ENCODE data around the gene BICD1. TPM values are rescaled to one million over a fixed set of nuclear protein-coding genes. Genes with fewer than 3 reads are reported as not detected.

BICD1 gene
- polyA plus RNA-seq, 2 of the 4 experiments (the other 2 are of a cell fraction), result 13.0 to 24.3 TPM

GRCh38 chr12:32171211-32171610 is 64.6 kb downstream of the BICD1 start:
- ChIA-PET CTCF (interaction anchor here (1.3 to 1.6 kb wide), 2 partner anchors 9 to 110 kb away, joined by 3 to 4 read pairs; no protein-coding TSS in a partner anchor), POLR2A (no interaction called here)
- Histone ChIP-seq H3K27ac (no peak overlapping the region), H3K9me3 (no peaks in the 10 kb centered on the region), H3K4me3 (no peak overlapping the region), H3K4me1 (no peaks in the 10 kb centered on the region), H3K4me2 (no peak overlapping the region)
- FAIRE-seq, result no peak
- no peak for TF ChIP-seq SREBF2 (IDR thresholded peaks at IDR 0.05)
- no peak for TF ChIP-seq MYC (IDR thresholded peaks at IDR 0.05; ENCODE audit: borderline replicate concordance, low read length)
- TF ChIP-seq FOXS1 (CRISPR knock-in tag; IDR thresholded peaks at IDR 0.05), result no peak
- no peak for DNase-seq (ENCODE audit: low read depth in 1 of 2, low spot score in 1 of 2)
- no peak for ATAC-seq
- WGBS (ENCODE audit: missing lambda C conversion rate), result 97% methylated on average over 7 of the region's 7 CpGs

- ATAC-seq (no peak), DNase-seq (ENCODE audit: low read depth in 1 of 2, low spot score in 1 of 2) (no peak), FAIRE-seq (no peak)
- ChIA-PET CTCF (no interaction called here), POLR2A (no interaction called here)
- TF ChIP-seq JUNB (IDR thresholded peaks at IDR 0.05) (no peak), CEBPB (IDR thresholded peaks at IDR 0.05) (no peak), E2F6 (IDR thresholded peaks at IDR 0.05; ENCODE audit: borderline replicate concordance, low read depth) (no peak), ZFP36 (IDR thresholded peaks at IDR 0.05; ENCODE audit: borderline replicate concordance, partially characterized antibody) (no peak), PBX3 (IDR thresholded peaks at IDR 0.05) (no peak), CTCF (IDR thresholded peaks at IDR 0.05) (no peak), ELK1 (IDR thresholded peaks at IDR 0.05; ENCODE audit: low read depth, low read length) (no peak), FOSB (CRISPR knock-in tag; IDR thresholded peaks at IDR 0.05) (no peak), SREBF2 (IDR thresholded peaks at IDR 0.05) (no peak), POLR2AphosphoS2 (conservative IDR thresholded peaks at IDR 0.05; ENCODE audit: low read length) (no peak), ZNF302 (CRISPR knock-in tag; IDR thresholded peaks at IDR 0.05) (no peak)
- Histone ChIP-seq H3K9me3 (no peaks in the 10 kb centered on the region), H3K4me1 (no peaks in the 10 kb centered on the region), H3K27ac (no peak overlapping the region), H3K4me2 (no peak overlapping the region), H3K4me3 (no peak overlapping the region)
- WGBS (ENCODE audit: missing lambda C conversion rate), result 93% methylated on average over 2 of the region's 2 CpGs
Measured at GRCh38 chr12:32176606-32177005, 70.0 kb downstream of the BICD1 start.

- ChIA-PET POLR2A (no interaction called here), CTCF (interaction anchor here (0.6 to 1.0 kb wide), 2 partner anchors 64 to 87 kb away, joined by 3 to 5 read pairs; no protein-coding TSS in a partner anchor)
- TF ChIP-seq MAX (IDR thresholded peaks at IDR 0.05) (no peak), MAFK (IDR thresholded peaks at IDR 0.05; ENCODE audit: partially characterized antibody) (peak; percentile 60)
- Histone ChIP-seq H3K27ac (no peak overlapping the region), H3K9me3 (no peaks in the 10 kb centered on the region), H3K4me2 (no peak overlapping the region), H3K4me1 (no peaks in the 10 kb centered on the region), H3K4me3 (no peak overlapping the region)
- DNase-seq (ENCODE audit: low read depth in 1 of 2, low spot score in 1 of 2), result no peak
- FAIRE-seq, result no peak
- ATAC-seq, result no peak
- 91% methylated on average over 6 of the region's 6 CpGs for WGBS (ENCODE audit: missing lambda C conversion rate)
Measured at GRCh38 chr12:32178341-32179010, 71.8 kb downstream of the BICD1 start.
